Fibroblast of pulmonary artery (primary cell): Measurements from ENCODE around the gene CTRL.

ENCODE experiments used
- DNase-seq: peaks from one replicate; pipeline ENCODE4 v3.0.0-alpha.2; 2010; ENCODE audit warnings: low read depth
- H3K4me3 ChIP-seq: replicated peaks from 2 replicates; pipeline ENCODE4 v1.5.1; 2011; ENCODE audit warnings: low read depth, mild to moderate bottlenecking, control low read depth, low read length, moderate library complexity
- CTCF ChIP-seq: IDR thresholded peaks from 2 replicates; pipeline ENCODE4 v1.5.1; 2011; ENCODE audit warnings: mild to moderate bottlenecking, control low read depth, low read length, inconsistent platforms; ENCODE audit errors: missing control alignments

The CTRL gene

GRCh38 chr16:67885545-67885944 lies 46.1 kb downstream of the CTRL start:
- TF ChIP-seq CTCF = no peak
- no peak for DNase-seq
- H3K4me3 ChIP-seq = no peak overlapping the region

GRCh38 chr16:67884684-67885083 lies 47.0 kb downstream of the CTRL start, which contains the start of gene NRN1L:
Gene NRN1L, plus strand, starts transcription at chr16:67884885. Its CDS starts 19 bp downstream, at chr16:67884904.
- peak; percentile 91 for DNase-seq
- no peak within 1 kb of the TSS for H3K4me3 ChIP-seq
- TF ChIP-seq CTCF = no peak

GRCh38 chr16:67883872-67884261 lies 47.8 kb downstream of the CTRL start:
- peak; percentile 84 for TF ChIP-seq CTCF
- no peak overlapping the region for H3K4me3 ChIP-seq
- DNase-seq = peak; percentile 56

- TF ChIP-seq CTCF = no peak
- no peak for DNase-seq
- H3K4me3 ChIP-seq = no peak overlapping the region
Observed at GRCh38 chr16:67883146-67883871, 48.4 kb downstream of the CTRL start.

- no peak overlapping the region for H3K4me3 ChIP-seq
- TF ChIP-seq CTCF = no peak
- DNase-seq = no peak
Observed at GRCh38 chr16:67882374-67883145, 49.1 kb downstream of the CTRL start.

GRCh38 chr16:67881621-67882161 lies 50.0 kb downstream of the CTRL start:
- H3K4me3 ChIP-seq = no peak overlapping the region
- no peak for DNase-seq
- TF ChIP-seq CTCF = no peak
